GM20000 (cell line): Measurements from ENCODE around the gene BICD2.
A peak's percentile ranks its signal among the peaks of the same experiment; 100 is the strongest.

Experiments used
- DNase-seq: peaks from one replicate; pipeline ENCODE4 v3.0.0; 2012; ENCODE audit warnings: low spot score
- TF ChIP-seq, protein P1 (sequence below): IDR thresholded peaks from 2 replicates; pipeline ENCODE4 v1.5.1; 2012; ENCODE audit warnings: mild to moderate bottlenecking, control low read depth; ENCODE audit errors: extremely low read depth, missing control alignments

Gene BICD2

DNA sequence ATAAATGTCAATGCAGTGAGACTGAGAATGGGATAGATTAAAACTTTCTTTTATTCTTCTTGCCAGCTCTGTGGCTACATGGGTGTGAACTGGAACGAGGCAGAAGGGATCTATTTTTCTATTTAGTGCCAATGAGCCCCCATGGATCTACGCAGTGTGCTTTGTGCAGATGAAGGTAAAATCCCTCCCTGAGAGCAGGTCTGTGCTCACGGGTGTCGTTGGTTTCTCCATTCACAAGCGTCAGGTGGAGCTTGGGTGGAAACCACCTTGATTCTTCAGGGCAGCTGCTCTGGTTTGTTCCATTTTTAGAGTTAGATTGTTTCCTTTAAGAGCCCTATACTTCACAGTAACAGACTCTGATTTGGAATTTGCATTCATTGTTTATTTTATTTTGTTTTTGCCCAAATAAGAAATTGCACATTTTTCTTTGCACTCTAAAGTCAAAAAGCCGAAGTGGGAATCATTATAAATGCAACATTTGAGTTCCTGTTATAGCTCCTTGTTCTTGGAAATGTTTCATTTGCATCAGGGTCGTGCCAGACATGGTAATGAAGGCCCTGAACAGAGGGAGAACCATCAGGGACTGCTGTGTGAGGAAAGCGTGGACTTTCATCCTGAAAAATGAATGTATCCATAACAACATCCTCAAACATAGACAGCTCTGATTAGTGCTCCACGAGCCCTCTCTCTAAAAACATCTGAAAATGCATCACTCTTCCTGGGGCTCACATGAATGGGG, 31.1 kb upstream of the BICD2 start:
- TF ChIP-seq, protein P1, sequence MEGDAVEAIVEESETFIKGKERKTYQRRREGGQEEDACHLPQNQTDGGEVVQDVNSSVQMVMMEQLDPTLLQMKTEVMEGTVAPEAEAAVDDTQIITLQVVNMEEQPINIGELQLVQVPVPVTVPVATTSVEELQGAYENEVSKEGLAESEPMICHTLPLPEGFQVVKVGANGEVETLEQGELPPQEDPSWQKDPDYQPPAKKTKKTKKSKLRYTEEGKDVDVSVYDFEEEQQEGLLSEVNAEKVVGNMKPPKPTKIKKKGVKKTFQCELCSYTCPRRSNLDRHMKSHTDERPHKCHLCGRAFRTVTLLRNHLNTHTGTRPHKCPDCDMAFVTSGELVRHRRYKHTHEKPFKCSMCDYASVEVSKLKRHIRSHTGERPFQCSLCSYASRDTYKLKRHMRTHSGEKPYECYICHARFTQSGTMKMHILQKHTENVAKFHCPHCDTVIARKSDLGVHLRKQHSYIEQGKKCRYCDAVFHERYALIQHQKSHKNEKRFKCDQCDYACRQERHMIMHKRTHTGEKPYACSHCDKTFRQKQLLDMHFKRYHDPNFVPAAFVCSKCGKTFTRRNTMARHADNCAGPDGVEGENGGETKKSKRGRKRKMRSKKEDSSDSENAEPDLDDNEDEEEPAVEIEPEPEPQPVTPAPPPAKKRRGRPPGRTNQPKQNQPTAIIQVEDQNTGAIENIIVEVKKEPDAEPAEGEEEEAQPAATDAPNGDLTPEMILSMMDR, result no peak
- DNase-seq, result no peak

DNA sequence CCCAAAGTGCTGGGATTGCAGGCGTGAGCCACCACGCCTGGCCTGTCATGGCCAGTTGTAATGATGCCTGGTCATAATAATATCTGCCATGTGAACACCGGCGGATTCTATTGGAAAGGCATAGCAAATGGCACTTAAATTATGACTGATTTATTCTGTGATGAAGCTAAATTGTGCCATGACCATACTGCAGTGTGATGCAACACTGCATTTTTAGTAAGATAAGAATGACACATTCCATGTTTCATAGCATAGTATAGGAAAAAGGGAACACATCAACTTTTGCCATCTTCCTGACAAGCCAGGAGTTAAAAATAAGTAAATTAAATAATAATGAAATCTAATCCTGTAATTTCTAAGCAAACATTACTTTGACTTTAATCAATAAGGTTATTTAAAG, 30.4 kb upstream of the BICD2 start:
- TF ChIP-seq, protein P1, result no peak
- DNase-seq, result no peak

DNA sequence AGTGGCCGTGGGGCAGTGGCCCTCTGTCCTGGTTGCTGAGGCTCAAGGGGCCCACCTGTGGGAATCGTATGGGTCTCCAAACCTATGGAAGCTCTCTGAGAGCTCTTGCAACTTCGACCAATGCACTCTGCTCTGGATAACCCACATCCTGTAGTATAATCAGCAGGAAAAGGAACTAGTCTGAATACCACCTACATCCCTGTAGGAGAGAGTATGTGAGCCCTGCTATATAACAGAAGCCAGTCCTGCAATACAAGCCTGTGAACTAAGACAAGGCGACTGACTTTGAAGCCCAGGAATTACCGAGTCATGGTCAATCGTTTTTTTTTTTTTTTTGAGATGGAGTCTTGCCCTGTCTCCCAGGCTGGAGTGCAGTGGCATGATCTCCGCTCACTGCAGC, 29.8 kb upstream of the BICD2 start:
- no peak for DNase-seq
- TF ChIP-seq, protein P1, result no peak

DNA sequence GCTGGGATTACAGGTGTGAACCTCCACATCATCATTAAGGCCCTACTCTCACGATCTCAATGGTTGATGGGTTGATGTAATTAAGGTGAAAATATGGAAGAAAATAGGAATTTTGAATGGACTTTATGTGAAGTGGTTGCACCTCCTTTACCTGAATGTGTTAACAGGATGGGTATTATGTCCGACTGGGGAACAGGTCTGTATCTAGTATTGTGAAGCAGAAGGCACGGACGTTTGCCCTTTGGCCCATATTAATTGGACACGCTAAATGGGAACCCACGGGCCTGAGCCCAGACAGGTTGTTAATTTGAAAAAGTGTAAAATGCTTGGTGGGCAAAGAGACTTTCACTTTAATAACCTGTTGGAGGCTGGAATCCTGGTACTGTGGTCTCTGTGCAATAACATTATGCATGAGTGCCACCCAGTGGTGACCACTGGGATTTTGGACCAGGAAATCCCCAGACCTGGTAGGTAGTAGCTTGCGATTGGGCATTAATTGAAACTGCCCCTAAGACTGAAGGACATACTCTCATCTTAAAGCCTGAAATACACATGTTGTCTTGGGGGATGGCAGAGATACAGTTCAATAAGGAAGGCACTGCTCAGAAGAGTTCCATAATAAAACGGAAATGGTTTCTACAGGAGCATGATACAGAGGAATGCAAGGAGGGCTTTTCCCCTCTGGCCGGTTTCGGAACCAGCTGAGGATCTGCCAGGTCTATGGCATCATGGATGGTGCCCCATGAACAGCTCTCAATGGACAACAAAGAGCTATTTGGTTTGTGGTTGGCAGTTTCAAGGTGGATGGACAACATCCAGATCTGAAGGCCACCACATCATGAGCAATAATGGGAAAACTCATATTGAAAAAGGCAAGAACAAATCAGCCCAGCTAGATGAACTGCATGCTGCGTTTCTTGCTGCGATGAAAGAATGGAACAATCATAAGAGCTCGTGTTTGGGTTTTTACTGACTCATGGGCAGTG, 26.2 kb upstream of the BICD2 start:
- TF ChIP-seq, protein P1, result peak; percentile 50

DNA sequence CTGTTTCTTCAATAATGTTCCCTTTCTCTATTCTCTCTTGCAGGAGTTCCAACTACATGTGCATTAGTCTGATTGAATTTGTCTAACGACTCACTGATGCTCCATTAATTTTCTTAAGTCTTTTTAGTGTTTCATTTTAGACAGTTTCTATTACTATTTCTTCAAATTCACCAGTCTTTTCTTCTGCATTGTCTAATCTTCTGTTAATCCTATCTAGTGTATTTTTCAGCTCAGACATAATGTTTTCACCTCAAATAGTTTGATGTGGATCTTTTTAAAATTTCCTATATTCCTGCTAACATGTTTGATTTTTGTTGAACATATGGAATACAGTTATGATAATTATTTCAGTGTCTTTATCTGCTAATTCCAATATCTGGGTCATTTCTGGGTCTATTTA, 21.7 kb upstream of the BICD2 start:
- TF ChIP-seq, protein P1, result no peak
- DNase-seq, result no peak

More for the DNA sequence above, 26.2 kb upstream of the BICD2 start:
- peak; percentile 72 for DNase-seq

DNA sequence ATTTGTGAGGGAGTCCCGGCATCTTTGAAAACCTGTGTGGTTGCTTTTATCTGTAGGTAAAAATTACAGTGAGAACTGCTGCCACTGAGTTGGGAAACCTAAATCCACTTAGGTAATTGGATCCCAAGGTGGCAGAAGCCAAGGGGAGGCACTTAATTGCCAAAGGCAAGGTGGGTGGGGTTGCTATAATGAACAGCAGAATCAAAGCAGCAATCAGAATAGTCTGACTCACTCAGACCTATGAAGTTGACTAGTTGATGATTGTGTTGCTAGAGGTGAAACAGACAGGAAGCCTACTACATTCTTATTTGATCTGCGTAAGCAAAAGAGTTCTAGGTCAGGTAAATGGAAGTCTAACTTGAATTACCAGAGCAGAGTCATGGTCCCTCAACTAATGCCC, 17.3 kb upstream of the BICD2 start:
- DNase-seq, result no peak
- TF ChIP-seq, protein P1, result no peak

DNA sequence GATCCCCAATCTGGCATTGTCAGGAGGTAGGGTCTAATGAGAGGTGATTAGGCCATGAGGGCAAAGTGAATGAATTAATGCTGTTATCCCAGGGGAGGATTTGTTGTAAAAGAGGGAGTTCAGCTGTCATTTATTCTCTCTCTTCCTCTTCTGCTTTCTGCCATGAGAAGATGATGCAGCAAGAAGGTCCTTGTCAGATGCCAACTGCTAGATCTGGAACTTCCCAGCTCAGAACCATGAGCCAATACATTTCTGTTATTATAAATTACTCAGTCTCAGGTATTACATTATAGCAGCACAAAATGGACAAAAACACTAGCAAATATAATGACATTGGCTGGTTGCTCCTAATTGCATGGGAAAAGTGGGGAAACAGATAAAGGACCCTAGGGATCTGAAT, 15.6 kb upstream of the BICD2 start:
- TF ChIP-seq, protein P1, result no peak
- DNase-seq, result no peak
